Activated T-cell treated with anti-CD3 and anti-CD28 coated beads for 1 hour (primary cell): ENCODE measurements around the gene ATP6V1A.

ENCODE experiments used
- DNase-seq: peaks from one replicate; pipeline ENCODE4 v3.0.0-alpha.2; 2020; ENCODE audit warnings: low read depth

ATP6V1A gene

GRCh38 chr3:113747283-113748046 is 630 bp downstream of the ATP6V1A start:
- peak; percentile 9 for DNase-seq

- no peak for DNase-seq
These were observed 4.3 kb downstream of the ATP6V1A start for GRCh38 chr3:113751141-113751540.

- no peak for DNase-seq
These were observed 6.6 kb downstream of the ATP6V1A start for GRCh38 chr3:113753376-113753985.

GRCh38 chr3:113754494-113755159 is 7.8 kb downstream of the ATP6V1A start:
- no peak for DNase-seq

GRCh38 chr3:113758389-113759024 is 11.7 kb downstream of the ATP6V1A start:
- no peak for DNase-seq

GRCh38 chr3:113764698-113765097 is 17.9 kb downstream of the ATP6V1A start:
- DNase-seq, result no peak

- DNase-seq, result no peak
These were observed 22.7 kb downstream of the ATP6V1A start for GRCh38 chr3:113769551-113769950.

- DNase-seq, result no peak
These were observed 25.2 kb downstream of the ATP6V1A start for GRCh38 chr3:113771993-113772392.

GRCh38 chr3:113773381-113773780 is 26.5 kb downstream of the ATP6V1A start:
- no peak for DNase-seq

GRCh38 chr3:113775516-113775915 is 28.7 kb downstream of the ATP6V1A start:
- no peak for DNase-seq

- DNase-seq, result no peak
These were observed 29.7 kb downstream of the ATP6V1A start for GRCh38 chr3:113776564-113776963.

- no peak for DNase-seq
These were observed 36.6 kb downstream of the ATP6V1A start for GRCh38 chr3:113783463-113783862.

- no peak for DNase-seq
These were observed 37.1 kb downstream of the ATP6V1A start for GRCh38 chr3:113783980-113784379.

- DNase-seq, result no peak
These were observed 44.5 kb downstream of the ATP6V1A start for GRCh38 chr3:113791381-113791780.

- no peak for DNase-seq
These were observed 47.7 kb downstream of the ATP6V1A start for GRCh38 chr3:113794526-113794925.

GRCh38 chr3:113795693-113796092 is 48.9 kb downstream of the ATP6V1A start:
- no peak for DNase-seq

- DNase-seq, result no peak
These were observed 56.1 kb downstream of the ATP6V1A start for GRCh38 chr3:113802795-113803455.

- DNase-seq, result no peak
These were observed 57.8 kb downstream of the ATP6V1A start for GRCh38 chr3:113804661-113805060.

- DNase-seq, result no peak
These were observed 58.4 kb downstream of the ATP6V1A start for GRCh38 chr3:113805249-113805648.

- no peak for DNase-seq
These were observed 66.0 kb downstream of the ATP6V1A start for GRCh38 chr3:113812854-113813253.

- DNase-seq, result no peak
These were observed 73.0 kb downstream of the ATP6V1A start for GRCh38 chr3:113819866-113820265.

- no peak for DNase-seq
These were observed 78.3 kb downstream of the ATP6V1A start for GRCh38 chr3:113825090-113825489.
